ENCODE measurements around the gene UBE2QL1.

The UBE2QL1 gene

GRCh38 chr5:6541256-6542013, 92.8 kb downstream of the UBE2QL1 start:
- DNase-seq: no peak

DNA sequence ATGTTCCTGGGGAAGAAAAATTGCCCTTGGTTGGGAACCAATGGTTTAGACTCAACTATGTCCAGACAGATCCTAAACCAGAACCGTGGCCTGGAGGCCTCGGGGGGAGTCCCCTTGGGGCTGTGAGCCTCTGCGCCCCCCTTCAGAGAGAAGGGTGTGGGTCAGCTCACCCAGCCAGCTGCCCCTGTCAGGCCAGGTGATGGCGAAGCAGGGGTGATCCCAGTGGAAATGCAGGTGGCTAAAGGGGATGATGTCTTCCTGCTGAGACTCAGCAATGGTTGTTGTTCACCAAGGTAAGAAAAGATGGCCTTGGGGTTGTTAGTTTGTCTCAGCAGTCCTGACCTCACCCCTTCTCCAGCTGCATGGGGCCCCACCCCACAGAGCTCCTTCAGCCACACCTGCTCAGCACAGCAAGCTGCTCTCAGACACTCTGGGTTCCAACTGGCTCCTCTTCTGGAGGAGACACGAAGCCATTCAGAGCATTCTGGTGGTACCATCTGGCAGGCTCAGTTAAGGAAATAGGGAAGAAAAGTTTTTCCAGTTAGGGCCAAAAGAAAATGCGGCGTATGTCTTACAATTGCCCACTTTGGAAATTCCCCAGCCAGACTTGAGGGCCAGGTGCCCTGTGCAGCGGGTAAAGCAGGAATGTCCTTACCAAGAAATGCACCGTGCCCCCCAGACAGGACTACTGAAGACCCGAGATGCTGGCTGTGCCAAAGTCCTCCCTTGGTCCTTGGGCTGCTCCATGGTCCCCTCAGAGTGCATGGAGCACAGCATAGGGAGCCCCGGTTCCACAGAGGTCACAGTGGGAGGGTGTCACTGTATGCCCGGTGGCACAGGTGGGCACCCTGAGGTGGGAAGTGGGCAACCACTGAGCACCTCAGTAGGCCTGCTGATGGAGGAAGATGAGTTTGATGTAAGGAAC, 94.0 kb downstream of the UBE2QL1 start:
- no peak for DNase-seq

- DNase-seq: no peak
These were observed 94.7 kb downstream of the UBE2QL1 start for GRCh38 chr5:6543346-6543730.

DNA sequence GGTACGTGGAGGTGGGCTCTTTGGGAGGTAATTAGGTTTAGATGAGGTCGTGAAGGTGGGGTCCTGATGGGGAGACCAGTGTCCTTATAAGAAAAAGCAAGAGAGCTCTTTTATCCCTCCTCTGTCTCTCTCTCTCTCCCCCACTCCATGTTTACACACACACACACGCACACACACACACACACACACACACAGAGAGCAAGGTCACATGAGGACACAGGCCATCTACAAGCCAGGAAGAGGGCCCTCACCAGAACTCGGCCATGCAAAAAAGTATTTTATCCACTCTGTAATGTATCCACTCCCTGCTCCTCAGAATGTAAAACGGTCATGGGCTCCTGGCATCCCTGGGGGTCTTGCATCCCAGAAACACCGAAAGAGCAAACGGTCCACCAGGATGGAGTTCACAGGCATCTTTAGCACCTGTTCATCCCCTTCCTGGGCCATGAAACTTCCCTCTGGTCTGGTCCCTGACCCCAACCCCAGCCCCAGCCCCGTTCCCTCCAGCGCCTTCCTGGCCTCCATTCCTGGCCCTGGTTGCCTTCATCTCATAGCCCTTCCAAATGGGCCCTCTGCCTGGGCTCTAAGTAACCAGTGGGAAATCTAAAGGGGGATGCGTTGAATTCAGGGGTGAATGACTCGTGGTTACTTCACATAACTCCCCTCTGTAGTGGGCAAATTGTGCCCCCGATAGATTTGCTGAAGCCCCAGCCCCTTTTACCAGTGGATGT, 95.3 kb downstream of the UBE2QL1 start:
- no peak for DNase-seq
